Stomach (tissue), 4 donors: ENCODE data around the gene CHN1.

Experiments
- CTCF ChIP-seq, 7 experiments: fragments of 450-650 bp in 4 of 7; fragments of 200-600 bp in 3 of 7; sonication (generic) in 3 of 7; IDR thresholded peaks; one replicate each; pipeline ENCODE4 v1.5.1; 2016 to 2019; ENCODE audit warnings: antibody characterized with exemption in 7 of 7, control low read depth in 2 of 7, mild to moderate bottlenecking in 1 of 7
- EP300 ChIP-seq: sonication (generic); formaldehyde crosslinking; IDR thresholded peaks from one replicate; pipeline ENCODE4 v1.6.1; 2017; ENCODE audit warnings: antibody characterized with exemption
- POLR2A ChIP-seq, 4 donors: fragments of 450-650 bp; IDR thresholded peaks; one replicate each; pipeline ENCODE4 v1.6.1; 2016; ENCODE audit warnings: antibody characterized with exemption in 4 of 4, control low read depth in 2 of 4, mild to moderate bottlenecking in 1 of 4, moderate library complexity in 1 of 4
- POLR2AphosphoS5 ChIP-seq, 3 donors: sonication (generic); formaldehyde crosslinking; IDR thresholded peaks; one replicate each; pipeline ENCODE4 v1.6.1; 2016; ENCODE audit warnings: antibody characterized with exemption in 3 of 3

- TF ChIP-seq POLR2A (IDR thresholded peaks at IDR 0.05), result no peak
- TF ChIP-seq CTCF (IDR thresholded peaks at IDR 0.05), result no peak
- no peak for TF ChIP-seq EP300
- TF ChIP-seq POLR2AphosphoS5 (IDR thresholded peaks at IDR 0.05), result no peak
These were observed 216.8 kb downstream of the CHN1 start for GRCh38 chr2:174788291-174788929.
